Measurements from ENCODE around the gene GIPR.
A peak's percentile ranks its signal among the peaks of the same experiment; 100 is the strongest.

GIPR gene

GRCh38 chr19:45660636-45661035 lies 7.4 kb upstream of the GIPR start:
- TF ChIP-seq, protein P1, sequence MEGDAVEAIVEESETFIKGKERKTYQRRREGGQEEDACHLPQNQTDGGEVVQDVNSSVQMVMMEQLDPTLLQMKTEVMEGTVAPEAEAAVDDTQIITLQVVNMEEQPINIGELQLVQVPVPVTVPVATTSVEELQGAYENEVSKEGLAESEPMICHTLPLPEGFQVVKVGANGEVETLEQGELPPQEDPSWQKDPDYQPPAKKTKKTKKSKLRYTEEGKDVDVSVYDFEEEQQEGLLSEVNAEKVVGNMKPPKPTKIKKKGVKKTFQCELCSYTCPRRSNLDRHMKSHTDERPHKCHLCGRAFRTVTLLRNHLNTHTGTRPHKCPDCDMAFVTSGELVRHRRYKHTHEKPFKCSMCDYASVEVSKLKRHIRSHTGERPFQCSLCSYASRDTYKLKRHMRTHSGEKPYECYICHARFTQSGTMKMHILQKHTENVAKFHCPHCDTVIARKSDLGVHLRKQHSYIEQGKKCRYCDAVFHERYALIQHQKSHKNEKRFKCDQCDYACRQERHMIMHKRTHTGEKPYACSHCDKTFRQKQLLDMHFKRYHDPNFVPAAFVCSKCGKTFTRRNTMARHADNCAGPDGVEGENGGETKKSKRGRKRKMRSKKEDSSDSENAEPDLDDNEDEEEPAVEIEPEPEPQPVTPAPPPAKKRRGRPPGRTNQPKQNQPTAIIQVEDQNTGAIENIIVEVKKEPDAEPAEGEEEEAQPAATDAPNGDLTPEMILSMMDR (conservative IDR thresholded peaks at IDR 0.05; ENCODE audit: control insufficient read depth, insufficient read depth, low read depth, low read length): no peak
- no peak overlapping the region for H3K4me3 ChIP-seq (ENCODE audit: control insufficient read depth, low read depth, low read length)
- DNase-seq (ENCODE audit: low read depth): no peak

- TF ChIP-seq, protein P1 (conservative IDR thresholded peaks at IDR 0.05; ENCODE audit: control insufficient read depth, insufficient read depth, low read depth, low read length): no peak
- no peak for DNase-seq (ENCODE audit: low read depth)
- H3K4me3 ChIP-seq (ENCODE audit: control insufficient read depth, low read depth, low read length): no peak overlapping the region
Measured at GRCh38 chr19:45663800-45664199, 4.2 kb upstream of the GIPR start.

DNA sequence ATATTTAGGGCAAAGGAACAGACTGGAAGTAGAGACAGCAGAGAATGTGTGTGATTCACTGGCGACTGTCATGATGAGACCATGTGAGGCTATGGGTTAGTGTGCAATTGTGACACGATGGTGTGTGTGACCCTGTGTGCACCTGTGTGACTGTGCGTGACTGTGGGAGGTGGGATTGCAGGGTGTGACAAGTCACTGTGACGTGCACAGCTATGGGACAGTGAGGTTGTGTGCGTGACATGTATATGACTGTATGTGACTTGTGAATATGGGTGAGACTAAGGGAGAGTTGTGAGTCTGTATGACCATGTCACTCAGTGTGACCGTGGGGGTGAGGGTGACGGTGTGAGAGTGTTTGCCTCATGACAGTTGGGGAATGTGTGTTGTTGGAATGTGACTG lies 3.4 kb upstream of the GIPR start:
- peak; percentile 32 for DNase-seq (ENCODE audit: low read depth)
- H3K4me3 ChIP-seq (ENCODE audit: control insufficient read depth, low read depth, low read length): no peak overlapping the region
- TF ChIP-seq, protein P1 (conservative IDR thresholded peaks at IDR 0.05; ENCODE audit: control insufficient read depth, insufficient read depth, low read depth, low read length): no peak

GRCh38 chr19:45668342-45668871 lies 386 bp downstream of the GIPR start:
- H3K4me3 ChIP-seq (ENCODE audit: control insufficient read depth, low read depth, low read length): no peak overlapping the region
- TF ChIP-seq, protein P1 (conservative IDR thresholded peaks at IDR 0.05; ENCODE audit: control insufficient read depth, insufficient read depth, low read depth, low read length): no peak
- DNase-seq (ENCODE audit: low read depth): no peak

DNA sequence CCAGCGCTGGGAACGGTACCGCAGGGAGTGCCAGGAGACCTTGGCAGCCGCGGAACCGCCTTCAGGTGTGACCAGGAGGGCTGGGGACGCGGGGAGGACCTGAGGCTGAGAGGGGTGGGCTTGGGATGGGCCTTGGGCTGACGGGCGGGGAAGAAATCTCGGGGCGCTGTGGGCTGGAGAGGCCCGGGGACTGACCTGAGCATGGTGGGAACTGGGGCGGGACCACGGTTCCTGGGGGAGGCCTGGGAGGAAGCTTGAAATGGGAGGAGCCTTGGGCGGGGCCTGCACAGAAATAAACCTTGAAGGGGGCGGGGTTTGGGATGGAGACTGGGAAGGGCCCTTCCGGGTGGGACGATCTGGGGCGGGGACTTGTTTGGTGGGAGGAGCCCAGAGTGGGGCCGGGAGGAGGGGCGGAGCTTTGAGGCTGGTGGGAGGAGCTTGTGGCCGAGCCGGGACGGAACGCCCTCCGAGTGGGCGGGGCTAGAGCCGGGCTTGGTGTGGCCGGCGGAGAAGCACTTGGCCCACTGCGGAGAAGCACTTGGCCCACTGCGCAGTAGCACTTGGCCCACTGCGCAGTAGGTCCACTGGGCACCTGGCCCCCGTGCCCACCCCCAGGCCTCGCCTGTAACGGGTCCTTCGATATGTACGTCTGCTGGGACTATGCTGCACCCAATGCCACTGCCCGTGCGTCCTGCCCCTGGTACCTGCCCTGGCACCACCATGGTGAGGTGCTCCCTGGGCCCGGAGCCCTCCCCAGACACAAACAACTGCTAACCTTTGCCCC lies 2.8 kb downstream of the GIPR start:
- TF ChIP-seq, protein P1 (conservative IDR thresholded peaks at IDR 0.05; ENCODE audit: control insufficient read depth, insufficient read depth, low read depth, low read length): no peak
- peak; percentile 67 for DNase-seq (ENCODE audit: low read depth)
- H3K4me3 ChIP-seq (ENCODE audit: control insufficient read depth, low read depth, low read length): no peak overlapping the region

- no peak overlapping the region for H3K4me3 ChIP-seq (ENCODE audit: control insufficient read depth, low read depth, low read length)
- TF ChIP-seq, protein P1 (conservative IDR thresholded peaks at IDR 0.05; ENCODE audit: control insufficient read depth, insufficient read depth, low read depth, low read length): no peak
- no peak for DNase-seq (ENCODE audit: low read depth)
Measured at GRCh38 chr19:45674946-45675345, 6.9 kb downstream of the GIPR start.

Data from fibroblast of mammary gland (primary cell).